GM18499 (cell line): ENCODE results near the gene PPFIBP1.
"Not testable (repeated sequence)": the region's sequence is repeated elsewhere in the genome, so short reads cannot be mapped to it uniquely, and the experiment has no call there.

Experiments
- ATAC-seq: cut with Tn5 transposase; IDR thresholded peaks from one replicate; pipeline ENCODE4 v1.9.1; 2021; ENCODE audit warnings: moderate number of reproducible peaks; ENCODE audit not compliant: insufficient read depth, unreplicated experiment

The PPFIBP1 gene

DNA sequence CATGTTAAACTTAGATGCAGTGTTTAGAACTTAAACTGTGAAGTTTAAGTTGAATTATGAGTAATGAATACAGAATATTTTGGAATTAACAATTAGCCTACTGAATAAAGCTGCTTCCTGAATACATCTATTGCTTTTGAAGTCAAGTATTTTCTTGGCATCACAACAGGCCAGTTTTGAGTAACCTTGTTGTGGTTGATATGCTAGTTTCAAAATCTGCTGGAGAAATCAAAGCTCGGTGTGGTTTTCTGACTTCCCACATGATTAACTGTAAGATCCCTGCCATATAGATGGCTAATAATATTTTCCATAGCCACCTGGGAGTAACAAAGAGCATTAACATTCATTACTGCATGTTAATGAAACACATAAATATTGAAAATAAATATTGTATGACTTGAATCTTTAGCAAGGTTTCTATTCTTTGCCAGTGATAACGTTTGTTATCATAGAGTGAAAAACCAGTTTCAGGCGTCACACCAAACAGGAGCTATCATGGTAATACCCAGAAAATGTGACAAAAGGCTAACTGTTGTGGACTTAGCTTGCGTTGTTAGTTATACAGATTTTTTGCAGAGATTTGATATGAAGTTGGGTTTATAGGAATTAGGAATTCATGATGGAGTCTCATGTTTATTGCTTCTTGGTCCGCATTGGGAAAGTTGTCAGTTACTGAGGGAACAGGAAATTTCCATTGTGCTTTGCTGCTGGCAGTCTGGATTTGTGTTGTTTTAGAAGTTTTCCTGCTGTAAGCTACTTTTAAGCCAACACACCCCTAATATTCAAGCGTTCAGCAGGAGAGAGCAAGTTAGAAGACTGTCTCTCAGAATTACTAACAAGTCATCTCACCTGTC is 32.1 kb downstream of the PPFIBP1 start:
- ATAC-seq = no peak

DNA sequence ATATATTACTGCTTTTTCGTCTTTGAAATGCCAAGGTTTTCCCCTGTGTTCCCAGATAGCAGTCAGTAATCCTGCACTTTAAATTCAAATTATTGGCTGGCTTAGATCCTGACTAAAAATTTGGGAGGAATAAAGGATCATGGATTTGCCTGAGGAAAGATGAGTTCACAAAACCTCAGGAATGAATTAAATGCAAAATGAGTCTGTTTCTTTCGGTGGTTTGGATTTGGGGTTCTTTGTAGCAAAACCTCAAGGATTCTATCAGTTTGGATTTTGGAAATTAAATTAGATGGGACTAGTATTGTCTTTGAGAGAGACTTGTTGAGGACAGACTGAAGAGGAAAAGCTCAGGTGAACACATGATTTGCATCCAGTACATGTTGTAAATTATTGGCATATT is 36.1 kb downstream of the PPFIBP1 start:
- ATAC-seq = no peak

DNA sequence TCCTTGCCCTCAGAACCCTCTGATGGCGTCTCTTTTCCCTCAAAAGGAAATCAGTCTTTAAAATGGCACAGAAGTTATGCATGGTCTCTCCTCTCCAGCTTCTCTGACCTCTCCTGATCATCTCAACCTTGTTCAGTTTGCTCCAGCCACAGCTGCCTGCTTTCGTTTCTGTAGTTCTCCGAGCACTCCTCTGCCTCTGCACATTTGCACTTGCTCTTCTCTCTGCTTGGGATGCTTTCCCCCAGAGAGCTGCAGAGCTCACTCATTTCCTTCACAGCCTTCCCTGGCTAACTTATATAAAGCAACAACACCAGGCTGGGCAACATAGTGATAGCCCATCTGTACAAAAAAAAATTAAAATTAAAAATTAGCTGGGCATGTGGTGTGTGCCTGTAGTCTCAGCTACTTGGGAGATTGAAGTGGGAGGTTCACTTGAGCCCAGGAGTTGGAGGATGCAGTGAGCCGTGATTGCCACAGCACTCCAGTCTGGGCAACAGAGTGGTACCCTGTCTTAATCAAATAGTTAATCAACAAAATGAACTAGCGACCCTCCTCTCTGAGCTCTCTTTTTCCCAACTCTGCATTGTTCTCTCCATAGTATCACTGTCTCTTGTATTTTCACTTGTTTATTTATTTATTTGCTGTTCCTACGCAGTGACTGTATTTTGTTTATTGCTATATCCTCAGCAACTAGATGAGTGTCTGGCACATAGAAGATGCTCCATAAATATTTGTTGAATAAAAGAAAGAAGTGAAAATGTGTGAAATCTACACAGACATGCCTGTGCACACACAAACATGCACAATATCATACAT is 37.7 kb downstream of the PPFIBP1 start:
- ATAC-seq = no peak

DNA sequence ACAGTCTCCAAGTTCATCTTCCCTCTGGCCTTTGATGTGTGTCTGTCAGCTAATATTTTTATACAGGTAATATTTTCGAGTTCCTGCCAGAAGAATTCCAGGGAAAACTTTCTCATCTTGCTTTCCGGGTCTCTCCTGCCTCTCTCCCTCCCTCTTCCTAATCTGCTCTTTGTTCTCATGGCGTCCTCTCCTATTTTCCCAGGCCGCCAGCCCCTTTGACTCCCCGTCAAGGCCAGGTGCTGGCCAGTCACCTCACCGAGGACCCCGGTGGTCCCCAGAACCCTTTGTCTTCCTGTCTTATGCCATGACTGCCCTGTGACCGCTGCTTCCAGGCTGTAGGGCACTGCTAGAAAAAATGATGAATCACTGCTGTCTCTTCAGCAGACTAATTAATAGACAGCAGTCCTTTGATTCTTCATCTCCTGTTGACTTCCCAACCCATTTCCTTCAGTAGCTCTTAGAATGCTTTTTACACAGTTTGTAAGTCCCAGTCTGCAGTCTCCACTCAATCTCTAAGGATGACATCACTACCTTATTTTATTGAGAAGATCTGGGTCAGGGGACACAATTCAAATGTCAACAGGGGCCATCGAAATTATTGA is 40.7 kb downstream of the PPFIBP1 start:
- ATAC-seq = no peak

DNA sequence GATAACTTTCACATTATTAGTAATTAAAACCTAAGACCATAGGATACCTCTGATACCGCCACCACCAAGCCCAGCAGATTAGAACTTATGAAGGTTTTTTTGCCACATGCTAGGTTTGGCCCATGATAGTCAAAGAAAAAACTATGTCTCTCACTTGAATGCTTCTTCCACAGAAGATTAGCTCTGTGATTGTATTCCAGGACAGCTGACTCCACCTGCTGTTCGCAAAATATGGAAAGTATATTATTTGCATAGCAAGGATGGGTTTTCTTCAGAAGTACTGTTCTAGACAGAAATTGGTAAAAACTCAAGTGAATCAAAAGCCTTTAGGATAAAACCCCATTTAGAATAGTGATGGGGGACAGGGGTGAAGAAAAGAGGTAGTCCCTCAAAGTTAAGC is 42.2 kb downstream of the PPFIBP1 start:
- ATAC-seq = no peak

DNA sequence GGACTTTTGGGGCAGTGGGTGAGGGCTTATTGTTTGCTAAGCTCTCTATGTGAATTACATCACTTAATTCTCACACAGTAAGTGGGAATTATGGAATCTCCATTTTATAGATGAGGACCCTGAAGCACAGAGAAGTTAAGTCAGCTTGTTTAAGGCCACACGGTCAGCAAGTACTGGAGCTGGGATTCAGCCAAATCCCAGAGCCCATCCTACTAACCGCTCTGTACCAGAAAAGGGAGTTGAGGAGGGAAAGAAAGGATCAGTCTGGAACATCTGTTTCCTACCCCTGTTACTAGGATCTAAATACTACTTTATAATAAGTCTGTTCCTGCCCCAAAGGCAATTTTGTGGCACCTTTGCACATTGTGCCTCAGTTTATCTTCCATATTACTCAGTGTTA is 42.6 kb downstream of the PPFIBP1 start:
- no peak for ATAC-seq

DNA sequence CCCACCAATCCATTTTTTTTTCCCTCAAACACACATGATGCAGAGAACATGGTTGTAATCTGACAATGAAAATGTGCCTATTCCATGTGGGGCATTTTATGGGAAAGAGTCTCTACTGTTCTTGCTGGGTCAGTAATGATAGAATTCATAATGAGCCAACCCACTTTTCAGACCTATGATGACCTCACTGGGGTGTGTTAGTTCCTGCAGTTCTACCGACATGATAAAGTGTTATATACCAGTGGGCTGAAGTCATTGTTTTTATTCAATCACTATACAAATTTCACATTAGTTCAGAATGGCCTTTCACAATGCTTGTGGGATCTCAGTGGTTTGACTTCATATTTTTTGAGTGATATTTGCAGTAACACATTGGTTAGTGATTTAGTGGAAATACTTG is 47.5 kb downstream of the PPFIBP1 start:
- ATAC-seq = no peak

DNA sequence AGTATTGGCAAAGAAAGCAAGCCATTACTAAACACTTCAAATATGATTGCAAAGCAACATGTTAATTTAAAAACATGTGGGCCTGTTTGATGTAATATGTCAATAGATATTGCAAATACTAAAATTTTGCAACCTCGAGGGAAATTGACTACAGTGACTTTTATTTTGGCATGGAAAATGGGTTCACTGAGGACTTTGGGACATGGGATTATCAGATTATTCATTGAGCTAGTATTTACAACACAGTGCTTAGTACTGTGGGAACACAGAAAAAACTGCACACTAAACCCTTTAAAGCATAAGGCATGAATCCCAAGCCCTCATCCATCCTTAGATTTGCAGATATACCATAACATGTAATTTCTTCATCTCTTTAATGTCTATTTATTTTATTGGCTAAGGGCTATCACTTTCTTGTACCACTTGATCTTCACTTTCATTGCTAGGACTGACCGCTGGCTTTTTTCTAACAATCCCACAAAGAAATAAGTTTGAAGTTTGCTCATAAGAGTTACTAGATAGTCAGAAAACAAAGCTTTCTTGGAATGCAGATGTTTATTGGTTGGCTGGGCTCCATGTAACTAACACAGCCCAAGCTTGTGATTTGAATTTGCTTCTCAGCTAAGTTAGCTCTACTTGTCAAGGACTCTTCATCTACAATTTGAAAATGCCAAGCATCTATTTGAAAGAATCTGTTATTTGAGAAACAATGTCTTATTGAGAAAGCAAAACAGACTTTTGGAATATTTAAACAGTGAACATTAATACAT is 48.7 kb downstream of the PPFIBP1 start:
- no peak for ATAC-seq

DNA sequence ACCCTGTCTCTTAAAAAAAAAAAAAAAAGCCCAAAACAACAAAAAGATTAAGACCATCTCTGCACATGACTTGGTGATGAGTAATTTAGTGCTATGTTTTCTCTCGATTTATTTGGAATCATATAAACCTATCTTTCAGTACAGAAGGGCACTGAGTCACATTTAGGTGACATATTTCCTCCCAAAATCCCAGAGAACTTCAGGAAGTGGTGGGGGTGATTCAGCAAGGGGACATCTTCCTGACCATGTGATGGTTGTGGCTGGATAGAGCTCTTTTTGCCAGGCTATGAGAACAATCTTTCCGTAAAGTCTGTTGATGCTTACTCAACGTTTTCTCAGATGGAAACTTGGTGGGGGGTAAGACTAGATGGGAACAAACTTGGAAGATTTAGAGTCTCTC is 50.0 kb downstream of the PPFIBP1 start:
- no peak for ATAC-seq

DNA sequence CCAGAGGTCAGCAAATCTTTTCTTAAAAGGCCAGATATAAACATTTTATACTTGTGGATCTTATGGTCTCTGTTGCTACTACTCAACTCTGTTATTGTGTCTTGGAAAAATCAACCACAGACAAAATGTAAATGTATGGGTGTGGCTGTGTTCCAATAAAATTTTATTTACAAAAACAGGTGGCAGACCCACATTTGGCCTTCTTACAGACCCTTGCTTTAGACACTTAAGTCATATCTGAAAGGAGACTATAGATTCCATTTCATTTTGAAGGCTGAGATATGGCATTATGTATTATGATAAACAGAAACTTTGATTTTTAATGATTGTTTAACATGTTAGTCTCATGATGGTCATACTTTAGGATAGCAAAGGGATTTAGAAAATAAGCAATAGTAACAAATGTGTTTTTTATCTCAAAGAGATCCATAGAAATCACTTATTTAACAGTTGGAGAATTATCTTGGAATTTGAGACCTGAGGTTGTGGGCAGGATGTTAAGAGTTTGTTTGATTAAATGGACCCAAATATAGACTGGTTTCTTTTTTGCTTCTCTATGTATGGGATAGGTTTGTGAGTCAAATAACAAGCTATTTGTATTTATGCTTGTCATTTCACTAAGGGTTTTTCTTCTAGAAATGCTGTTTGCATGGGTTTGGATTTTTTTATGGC is 51.2 kb downstream of the PPFIBP1 start:
- no peak for ATAC-seq

DNA sequence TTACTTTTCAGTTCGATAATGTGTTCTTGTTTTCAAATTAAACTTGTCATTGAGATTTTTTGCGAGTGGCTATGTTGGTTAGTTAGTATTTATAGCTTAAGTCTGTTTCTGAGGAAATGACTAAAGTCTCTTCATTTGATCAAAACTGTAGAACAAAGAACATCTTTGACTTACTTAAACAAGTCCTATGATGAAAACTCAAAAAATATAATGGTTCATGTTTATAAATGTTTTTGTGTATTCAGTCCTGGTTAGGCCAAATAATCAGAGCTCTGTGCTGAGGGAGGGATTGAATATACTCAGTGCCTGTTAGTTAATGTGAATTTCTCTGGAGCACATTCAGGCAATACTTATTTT is 51.7 kb downstream of the PPFIBP1 start:
- no peak for ATAC-seq

DNA sequence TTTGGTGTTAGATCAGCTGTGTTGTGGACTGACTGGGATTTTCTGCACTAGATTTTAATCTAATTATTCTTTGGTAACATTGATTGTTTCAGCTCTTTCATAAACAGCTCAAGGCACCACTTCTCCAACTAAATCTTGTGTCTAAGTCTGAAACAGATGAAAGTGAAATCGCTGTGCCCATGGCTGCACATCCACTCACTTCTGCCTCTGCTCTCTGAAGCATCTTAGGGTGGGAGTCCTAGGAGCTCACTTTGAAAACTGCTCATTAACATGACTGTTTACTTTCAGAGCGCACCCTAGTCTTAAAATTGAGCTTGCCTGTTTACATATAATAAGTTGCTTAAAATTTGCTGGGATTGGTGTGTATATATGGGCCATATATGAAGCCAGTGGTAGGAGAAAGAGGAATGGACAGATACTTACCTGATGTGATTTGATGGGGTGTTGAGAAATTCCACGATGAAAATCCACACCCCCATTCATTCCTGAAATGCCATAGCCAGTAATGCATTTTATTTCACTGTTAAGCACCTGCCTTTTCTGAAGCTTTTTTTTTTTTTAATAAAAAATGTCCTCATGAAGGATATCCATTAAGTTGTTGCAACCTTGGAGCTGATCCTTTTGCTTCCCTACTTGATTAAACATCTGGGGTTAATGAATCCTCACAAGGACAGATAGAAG is 52.8 kb downstream of the PPFIBP1 start:
- no peak for ATAC-seq

DNA sequence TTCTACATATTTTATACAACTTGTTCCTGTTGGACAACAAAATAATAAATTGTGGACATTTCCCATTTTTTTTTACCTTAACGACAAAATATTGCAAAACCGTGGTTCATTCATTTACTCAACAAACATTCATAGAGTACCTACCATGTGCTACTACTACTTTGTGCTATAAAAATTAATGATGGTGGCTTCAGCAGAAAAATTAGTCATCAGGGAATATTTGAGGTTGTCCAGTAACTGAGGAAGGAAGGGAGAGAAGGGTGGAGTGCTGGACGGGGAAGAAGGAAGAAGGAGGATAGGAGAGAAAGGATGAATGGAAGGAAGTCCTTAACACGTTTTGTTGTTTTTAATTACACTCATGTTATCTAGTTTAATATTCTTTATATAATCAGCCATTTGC is 53.7 kb downstream of the PPFIBP1 start:
- no peak for ATAC-seq

DNA sequence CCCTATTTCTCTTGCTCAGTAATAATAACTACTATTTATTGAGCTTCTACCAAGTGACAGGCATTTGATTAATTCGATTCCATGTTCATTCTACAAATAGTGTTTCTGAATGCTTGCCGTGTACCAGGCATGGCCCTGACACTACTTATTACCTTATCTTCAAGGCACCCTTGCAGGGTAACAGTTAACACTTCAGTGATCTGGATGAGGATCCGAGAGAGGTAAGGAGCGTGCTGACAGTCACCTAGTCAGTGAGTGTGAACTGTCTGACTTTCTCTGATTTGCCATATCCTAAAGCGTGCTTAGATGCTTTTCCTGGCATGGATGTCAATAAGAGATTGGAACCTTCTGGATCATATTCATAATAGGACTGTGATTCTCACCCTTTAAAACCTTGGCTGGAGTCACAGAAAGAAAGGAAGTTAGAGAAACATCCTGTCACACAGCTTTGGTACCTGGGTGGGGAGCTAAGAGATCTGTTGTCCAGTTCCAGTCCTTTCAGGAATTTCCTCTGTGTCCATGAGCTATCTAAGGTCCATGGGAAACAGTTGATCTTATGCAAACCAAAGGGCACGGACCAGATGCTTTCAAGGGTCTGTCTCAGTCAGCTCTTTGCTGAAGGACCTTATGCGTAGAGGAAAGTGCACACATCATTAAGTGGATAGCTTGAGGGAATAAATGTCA is 54.8 kb downstream of the PPFIBP1 start:
- no peak for ATAC-seq

DNA sequence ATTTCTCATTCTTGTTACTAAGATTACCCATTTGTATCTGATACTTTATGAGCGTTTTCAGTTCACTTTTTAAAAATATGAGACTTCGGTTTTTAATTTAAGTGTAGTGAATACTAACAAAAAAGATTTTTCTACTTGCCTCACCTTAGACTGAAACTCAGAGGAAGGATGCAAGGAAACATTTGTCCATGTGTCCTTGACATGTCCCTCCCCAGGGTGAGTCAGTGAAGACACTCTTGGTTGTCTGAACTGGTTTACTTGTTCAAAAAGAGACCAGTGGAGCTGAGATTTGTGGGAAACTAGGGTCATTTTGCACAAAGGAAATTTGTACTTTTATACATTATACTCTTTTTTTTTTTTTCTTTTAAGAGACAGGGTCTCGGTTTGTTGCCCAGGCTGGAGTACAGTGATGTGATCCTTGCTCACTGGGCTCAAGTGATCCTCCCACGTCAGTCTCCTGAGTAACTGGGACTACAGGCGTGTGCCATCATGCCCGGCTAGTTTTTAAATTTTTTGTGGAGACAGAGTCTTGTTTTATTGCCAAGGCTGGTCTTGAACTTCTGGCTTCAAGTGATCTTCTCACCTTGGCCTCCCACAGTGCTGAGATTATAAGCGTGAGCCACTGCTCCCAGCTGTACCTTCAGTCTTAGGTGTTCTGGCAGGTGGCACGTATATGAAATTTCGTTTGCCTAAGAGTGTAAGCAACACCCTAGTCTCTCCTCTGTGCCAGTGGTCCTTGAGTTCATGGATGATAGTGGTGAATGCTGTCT is 56.7 kb downstream of the PPFIBP1 start:
- no peak for ATAC-seq

DNA sequence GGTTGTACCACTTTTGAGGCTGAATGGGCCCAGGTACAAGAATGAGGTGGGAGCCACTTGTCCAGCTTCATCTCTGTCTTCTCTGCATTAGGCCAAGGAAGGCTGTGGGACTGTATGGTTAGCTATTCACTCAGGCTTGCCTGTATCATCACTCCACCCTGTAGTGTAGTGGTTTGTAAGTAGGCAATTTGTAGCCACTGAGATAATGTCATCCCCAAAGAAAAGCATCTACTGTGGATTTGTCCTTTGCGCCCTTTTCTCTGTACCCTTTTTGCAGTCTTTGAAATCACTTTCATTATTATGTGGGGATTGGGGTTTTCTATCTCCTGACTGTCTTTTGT is 57.3 kb downstream of the PPFIBP1 start:
- not testable (repeated sequence) for ATAC-seq

DNA sequence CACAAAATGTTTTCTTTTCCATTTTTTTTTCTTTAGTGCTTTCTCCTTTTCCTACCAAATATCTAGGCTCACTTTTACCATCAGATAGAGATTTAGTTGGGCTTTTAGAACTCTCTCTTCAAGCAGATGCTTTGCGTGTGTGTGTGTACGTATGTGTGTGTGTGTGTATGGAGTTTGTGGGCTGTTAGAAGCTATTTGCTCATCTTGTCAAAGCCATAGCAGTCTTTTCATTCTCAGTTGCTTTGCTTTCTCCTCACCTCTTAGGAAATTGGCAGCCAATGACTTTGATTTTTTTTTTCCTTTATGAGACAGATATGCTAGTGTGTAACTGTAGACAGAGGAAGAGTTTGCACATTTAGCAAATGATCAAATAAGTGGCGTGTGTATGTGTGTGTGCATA is 57.8 kb downstream of the PPFIBP1 start:
- ATAC-seq = not testable (repeated sequence)

DNA sequence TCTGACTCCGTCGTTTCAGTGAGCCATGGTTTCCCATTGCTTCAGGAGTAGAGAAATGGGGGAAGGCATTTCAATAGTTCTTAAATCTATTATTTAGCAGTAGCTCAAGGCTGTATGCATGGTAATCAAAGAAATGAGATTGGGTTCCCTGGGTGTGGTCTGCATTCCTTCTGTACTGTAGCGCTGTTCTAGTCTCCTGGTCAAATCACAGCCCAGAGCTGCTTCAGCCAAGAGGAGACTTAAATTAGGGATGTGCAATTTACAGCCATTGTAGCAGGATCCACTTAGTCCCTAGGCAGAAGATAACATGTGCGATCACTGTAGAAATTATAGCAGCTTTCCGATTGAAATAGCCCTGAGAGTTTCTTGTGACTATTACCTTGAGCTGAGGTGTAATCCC is 58.4 kb downstream of the PPFIBP1 start:
- not testable (repeated sequence) for ATAC-seq
